Measurements from ENCODE around the gene CXCR6.

The CXCR6 gene

GRCh38 chr3:45968149-45968548, 24.9 kb downstream of the CXCR6 start:
- DNase-seq (ENCODE audit: low read depth in 2 of 2): no peak

- DNase-seq (ENCODE audit: low read depth in 2 of 2): no peak
Observed at GRCh38 chr3:45968706-45969105, 25.4 kb downstream of the CXCR6 start.

- no peak for DNase-seq (ENCODE audit: low read depth in 2 of 2)
Observed at GRCh38 chr3:45969116-45969515, 25.9 kb downstream of the CXCR6 start.

GRCh38 chr3:45969953-45970352, 26.7 kb downstream of the CXCR6 start:
- no peak for DNase-seq (ENCODE audit: low read depth in 2 of 2)

- no peak for DNase-seq (ENCODE audit: low read depth in 2 of 2)
Observed at GRCh38 chr3:45972534-45973402, 29.5 kb downstream of the CXCR6 start.

- DNase-seq (ENCODE audit: low read depth in 2 of 2): no peak
Observed at GRCh38 chr3:45974686-45975085, 31.4 kb downstream of the CXCR6 start.

- no peak for DNase-seq (ENCODE audit: low read depth in 2 of 2)
Observed at GRCh38 chr3:45975686-45976085, 32.4 kb downstream of the CXCR6 start.

- no peak for DNase-seq (ENCODE audit: low read depth in 2 of 2)
Observed at GRCh38 chr3:45976191-45977091, 33.2 kb downstream of the CXCR6 start.

GRCh38 chr3:45978006-45978761, 34.9 kb downstream of the CXCR6 start:
- DNase-seq (ENCODE audit: low read depth in 2 of 2): peak in 1 of 2 experiments; percentile 40

- no peak for DNase-seq (ENCODE audit: low read depth in 2 of 2)
Observed at GRCh38 chr3:45979378-45979777, 36.1 kb downstream of the CXCR6 start.

GRCh38 chr3:45980229-45980813, 37.1 kb downstream of the CXCR6 start:
- no peak for DNase-seq (ENCODE audit: low read depth in 2 of 2)

- DNase-seq (ENCODE audit: low read depth in 2 of 2): no peak
Observed at GRCh38 chr3:45980819-45981218, 37.6 kb downstream of the CXCR6 start.

GRCh38 chr3:45981346-45982074, 38.2 kb downstream of the CXCR6 start:
- DNase-seq (ENCODE audit: low read depth in 2 of 2): no peak

GRCh38 chr3:45983770-45984169, 40.5 kb downstream of the CXCR6 start:
- no peak for DNase-seq (ENCODE audit: low read depth in 2 of 2)

GRCh38 chr3:45984331-45985312, 41.4 kb downstream of the CXCR6 start:
- DNase-seq (ENCODE audit: low read depth in 2 of 2): no peak

- no peak for DNase-seq (ENCODE audit: low read depth in 2 of 2)
Observed at GRCh38 chr3:45985532-45986302, 42.5 kb downstream of the CXCR6 start.

- no peak for DNase-seq (ENCODE audit: low read depth in 2 of 2)
Observed at GRCh38 chr3:45986303-45986982, 43.2 kb downstream of the CXCR6 start.
